ENCODE measurements around the gene TSC22D2.

TSC22D2 gene

DNA sequence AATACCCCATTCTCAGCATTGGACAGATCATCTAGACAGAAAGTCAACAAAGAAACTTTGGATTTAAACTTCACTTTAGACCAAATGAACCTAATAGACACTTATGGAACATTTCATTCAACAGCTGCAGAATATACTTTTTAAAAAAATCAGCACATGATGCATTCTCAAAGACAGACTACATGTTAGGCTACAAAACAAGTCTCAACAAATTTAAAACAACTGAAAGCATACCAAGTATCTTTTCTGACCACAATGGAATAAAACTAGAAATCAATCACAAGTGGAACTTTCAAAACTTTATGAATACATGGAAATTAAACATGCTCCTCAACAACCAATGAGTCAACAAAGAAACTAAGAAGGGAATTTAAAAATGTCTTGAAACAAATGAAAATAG, 100.3 kb downstream of the TSC22D2 start:
- no peaks in the 10 kb centered on the region for H3K4me1 ChIP-seq (ENCODE audit: control insufficient read depth in 1 of 2, insufficient read depth in 1 of 2, low read depth in 1 of 2, low read length in 1 of 2)
- H3K27me3 ChIP-seq = no peaks in the 10 kb centered on the region
- H3K36me3 ChIP-seq = no peaks in the 10 kb centered on the region
- H3K27ac ChIP-seq = no peak overlapping the region
- no peak overlapping the region for H3K4me3 ChIP-seq (ENCODE audit: low read depth in 1 of 2, low read length in 1 of 2)
- no peaks in the 10 kb centered on the region for H3K9me3 ChIP-seq
- TF ChIP-seq, protein P1, sequence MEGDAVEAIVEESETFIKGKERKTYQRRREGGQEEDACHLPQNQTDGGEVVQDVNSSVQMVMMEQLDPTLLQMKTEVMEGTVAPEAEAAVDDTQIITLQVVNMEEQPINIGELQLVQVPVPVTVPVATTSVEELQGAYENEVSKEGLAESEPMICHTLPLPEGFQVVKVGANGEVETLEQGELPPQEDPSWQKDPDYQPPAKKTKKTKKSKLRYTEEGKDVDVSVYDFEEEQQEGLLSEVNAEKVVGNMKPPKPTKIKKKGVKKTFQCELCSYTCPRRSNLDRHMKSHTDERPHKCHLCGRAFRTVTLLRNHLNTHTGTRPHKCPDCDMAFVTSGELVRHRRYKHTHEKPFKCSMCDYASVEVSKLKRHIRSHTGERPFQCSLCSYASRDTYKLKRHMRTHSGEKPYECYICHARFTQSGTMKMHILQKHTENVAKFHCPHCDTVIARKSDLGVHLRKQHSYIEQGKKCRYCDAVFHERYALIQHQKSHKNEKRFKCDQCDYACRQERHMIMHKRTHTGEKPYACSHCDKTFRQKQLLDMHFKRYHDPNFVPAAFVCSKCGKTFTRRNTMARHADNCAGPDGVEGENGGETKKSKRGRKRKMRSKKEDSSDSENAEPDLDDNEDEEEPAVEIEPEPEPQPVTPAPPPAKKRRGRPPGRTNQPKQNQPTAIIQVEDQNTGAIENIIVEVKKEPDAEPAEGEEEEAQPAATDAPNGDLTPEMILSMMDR (IDR thresholded peaks at IDR 0.05) = no peak

GRCh38 chr3:150509780-150510179, 101.7 kb downstream of the TSC22D2 start:
- no peaks in the 10 kb centered on the region for H3K4me1 ChIP-seq (ENCODE audit: control insufficient read depth in 1 of 2, insufficient read depth in 1 of 2, low read depth in 1 of 2, low read length in 1 of 2)
- no peaks in the 10 kb centered on the region for H3K9me3 ChIP-seq
- TF ChIP-seq, protein P1 (IDR thresholded peaks at IDR 0.05) = no peak
- no peak overlapping the region for H3K4me3 ChIP-seq (ENCODE audit: low read depth in 1 of 2, low read length in 1 of 2)
- H3K36me3 ChIP-seq = no peaks in the 10 kb centered on the region
- no peaks in the 10 kb centered on the region for H3K27me3 ChIP-seq
- H3K27ac ChIP-seq = no peak overlapping the region

- H3K9me3 ChIP-seq = no peaks in the 10 kb centered on the region
- H3K27ac ChIP-seq = no peak overlapping the region
- no peaks in the 10 kb centered on the region for H3K4me1 ChIP-seq (ENCODE audit: control insufficient read depth in 1 of 2, insufficient read depth in 1 of 2, low read depth in 1 of 2, low read length in 1 of 2)
- TF ChIP-seq, protein P1 (IDR thresholded peaks at IDR 0.05) = no peak
- no peaks in the 10 kb centered on the region for H3K36me3 ChIP-seq
- H3K27me3 ChIP-seq = no peaks in the 10 kb centered on the region
- no peak overlapping the region for H3K4me3 ChIP-seq (ENCODE audit: low read depth in 1 of 2, low read length in 1 of 2)
These were observed 103.2 kb downstream of the TSC22D2 start for GRCh38 chr3:150511122-150511821.

GRCh38 chr3:150515210-150515609, 107.1 kb downstream of the TSC22D2 start:
- TF ChIP-seq, protein P1 (IDR thresholded peaks at IDR 0.05) = no peak
- Histone ChIP-seq H3K4me1 (ENCODE audit: control insufficient read depth in 1 of 2, insufficient read depth in 1 of 2, low read depth in 1 of 2, low read length in 1 of 2) (no peaks in the 10 kb centered on the region), H3K9me3 (no peaks in the 10 kb centered on the region), H3K36me3 (no peaks in the 10 kb centered on the region), H3K27ac (no peak overlapping the region), H3K27me3 (no peaks in the 10 kb centered on the region), H3K4me3 (ENCODE audit: low read depth in 1 of 2, low read length in 1 of 2) (no peak overlapping the region)
